ENCODE results near the gene SHROOM3.

SHROOM3 gene

GRCh38 chr4:76441881-76442280 lies 6.9 kb downstream of the SHROOM3 start:
- no peak for DNase-seq (ENCODE audit: extremely low read depth, insufficient read length)
- peaks cover 2% of the 10 kb centered on the region; the same call in 1 of the 2 replicates for H3K27me3 ChIP-seq (replicated peaks; ENCODE audit: control insufficient read depth, insufficient read depth, low read length)
- H3K4me3 ChIP-seq (replicated peaks; ENCODE audit: low read depth, low read length), result no peak overlapping the region
- no peak for TF ChIP-seq CTCF (IDR thresholded peaks at IDR 0.05; ENCODE audit: insufficient read depth, low read length, poor library complexity, severe bottlenecking)
- H3K36me3 ChIP-seq (ENCODE audit: control insufficient read depth, insufficient read depth, low read length), result no peaks in the 10 kb centered on the region

- no peak for TF ChIP-seq CTCF (IDR thresholded peaks at IDR 0.05; ENCODE audit: insufficient read depth, low read length, poor library complexity, severe bottlenecking)
- Histone ChIP-seq H3K36me3 (ENCODE audit: control insufficient read depth, insufficient read depth, low read length) (no peaks in the 10 kb centered on the region), H3K27me3 (replicated peaks; ENCODE audit: control insufficient read depth, insufficient read depth, low read length) (peaks cover 2% of the 10 kb centered on the region; the same call in 1 of the 2 replicates), H3K4me3 (replicated peaks; ENCODE audit: low read depth, low read length) (no peak overlapping the region)
- no peak for DNase-seq (ENCODE audit: extremely low read depth, insufficient read length)
Observed at GRCh38 chr4:76442807-76443206, 7.8 kb downstream of the SHROOM3 start.

GRCh38 chr4:76443376-76443775 lies 8.3 kb downstream of the SHROOM3 start:
- TF ChIP-seq CTCF (IDR thresholded peaks at IDR 0.05; ENCODE audit: insufficient read depth, low read length, poor library complexity, severe bottlenecking), result no peak
- no peak overlapping the region for H3K4me3 ChIP-seq (replicated peaks; ENCODE audit: low read depth, low read length)

GRCh38 chr4:76445911-76446310 lies 10.9 kb downstream of the SHROOM3 start:
- H3K4me3 ChIP-seq (replicated peaks; ENCODE audit: low read depth, low read length), result no peak overlapping the region
- no peaks in the 10 kb centered on the region for H3K36me3 ChIP-seq (ENCODE audit: control insufficient read depth, insufficient read depth, low read length)
- peaks cover 2% of the 10 kb centered on the region; the same call in 1 of the 2 replicates for H3K27me3 ChIP-seq (replicated peaks; ENCODE audit: control insufficient read depth, insufficient read depth, low read length)
- no peak for DNase-seq (ENCODE audit: extremely low read depth, insufficient read length)
- no peak for TF ChIP-seq CTCF (IDR thresholded peaks at IDR 0.05; ENCODE audit: insufficient read depth, low read length, poor library complexity, severe bottlenecking)

More at GRCh38 chr4:76443376-76443775, 8.3 kb downstream of the SHROOM3 start:
- Histone ChIP-seq H3K36me3 (ENCODE audit: control insufficient read depth, insufficient read depth, low read length) (no peaks in the 10 kb centered on the region), H3K27me3 (replicated peaks; ENCODE audit: control insufficient read depth, insufficient read depth, low read length) (peaks cover 2% of the 10 kb centered on the region; the same call in 1 of the 2 replicates)
- DNase-seq (ENCODE audit: extremely low read depth, insufficient read length), result no peak

- no peak for TF ChIP-seq CTCF (IDR thresholded peaks at IDR 0.05; ENCODE audit: insufficient read depth, low read length, poor library complexity, severe bottlenecking)
- Histone ChIP-seq H3K4me3 (replicated peaks; ENCODE audit: low read depth, low read length) (no peak overlapping the region), H3K36me3 (ENCODE audit: control insufficient read depth, insufficient read depth, low read length) (no peaks in the 10 kb centered on the region), H3K27me3 (replicated peaks; ENCODE audit: control insufficient read depth, insufficient read depth, low read length) (peaks cover 2% of the 10 kb centered on the region; the same call in 1 of the 2 replicates)
- no peak for DNase-seq (ENCODE audit: extremely low read depth, insufficient read length)
Observed at GRCh38 chr4:76447393-76447851, 12.4 kb downstream of the SHROOM3 start.

- no peak for TF ChIP-seq CTCF (IDR thresholded peaks at IDR 0.05; ENCODE audit: insufficient read depth, low read length, poor library complexity, severe bottlenecking)
- Histone ChIP-seq H3K36me3 (ENCODE audit: control insufficient read depth, insufficient read depth, low read length) (no peaks in the 10 kb centered on the region), H3K27me3 (replicated peaks; ENCODE audit: control insufficient read depth, insufficient read depth, low read length) (peaks cover 2% of the 10 kb centered on the region; the same call in 1 of the 2 replicates), H3K4me3 (replicated peaks; ENCODE audit: low read depth, low read length) (no peak overlapping the region)
- DNase-seq (ENCODE audit: extremely low read depth, insufficient read length), result no peak
Observed at GRCh38 chr4:76448211-76448610, 13.2 kb downstream of the SHROOM3 start.

Measured in GM06990 (cell line).